CD14-positive monocyte (primary cell): ENCODE measurements around the gene APH1B. TPM values are rescaled to one million over a fixed set of nuclear protein-coding genes. Genes with fewer than 3 reads are reported as not detected.

Source experiments
- DNase-seq, 3 donors: peaks; one replicate each; pipeline ENCODE4 v3.0.0-alpha.2; 2011 to 2022
- H2AFZ ChIP-seq: 2 replicates; pipeline ENCODE4 v1.6.0; 2012; ENCODE audit warnings: mild to moderate bottlenecking, low read depth, low read length, inconsistent platforms; ENCODE audit not compliant: insufficient read depth, poor library complexity, severe bottlenecking
- H3K27ac ChIP-seq, 2 donors: 1 replicate in 1 of 2; 2 replicates in 1 of 2; pipeline ENCODE4 v1.5.1; 2012 to 2013; ENCODE audit warnings: low read length in 2 of 2, control low read depth in 1 of 2, inconsistent platforms in 1 of 2, low read depth in 1 of 2, mild to moderate bottlenecking in 1 of 2
- H3K27me3 ChIP-seq, 2 donors: one replicate each; pipeline versions ENCODE4 v1.6.0 to v1.6.1; 2011 to 2013; ENCODE audit warnings: low read length in 2 of 2; ENCODE audit not compliant: control insufficient read depth in 2 of 2, insufficient read depth in 2 of 2
- H3K36me3 ChIP-seq, 2 donors: replicated peaks in 1 of 2; 1 replicate in 1 of 2; 2 replicates in 1 of 2; pipeline versions ENCODE4 v1.5.1 to v1.6.1; 2012 to 2013; ENCODE audit warnings: low read length in 2 of 2, control low read depth in 1 of 2, inconsistent platforms in 1 of 2, mild to moderate bottlenecking in 1 of 2; ENCODE audit not compliant: insufficient read depth in 2 of 2, control insufficient read depth in 1 of 2
- H3K4me1 ChIP-seq, 2 donors: 1 replicate in 1 of 2; 2 replicates in 1 of 2; pipeline versions ENCODE4 v1.5.1 to v1.6.1; 2012 to 2013; ENCODE audit warnings: low read length in 2 of 2, control low read depth in 1 of 2, inconsistent platforms in 1 of 2, mild to moderate bottlenecking in 1 of 2, moderate library complexity in 1 of 2; ENCODE audit not compliant: insufficient read depth in 2 of 2, control insufficient read depth in 1 of 2
- H3K4me2 ChIP-seq: replicated peaks from 2 replicates; pipeline ENCODE3; 2012; ENCODE audit warnings: low read length, moderate library complexity, mild to moderate bottlenecking; ENCODE audit not compliant: poor library complexity, severe bottlenecking; ENCODE audit errors: extremely low read depth
- H3K4me3 ChIP-seq, 3 experiments: fragments of 200-600 bp in 1 of 3; sonication (generic) in 1 of 3; replicated peaks in 1 of 3; 1 replicate in 2 of 3; 2 replicates in 1 of 3; pipeline ENCODE4 v1.5.1; 2011 to 2013; ENCODE audit warnings: low read length in 3 of 3, mild to moderate bottlenecking in 3 of 3, control low read depth in 2 of 3, low read depth in 2 of 3, inconsistent platforms in 1 of 3, moderate library complexity in 1 of 3
- H3K79me2 ChIP-seq: 2 replicates; pipeline ENCODE4 v1.6.0; 2012; ENCODE audit warnings: mild to moderate bottlenecking, control low read depth, inconsistent platforms, low read length, moderate library complexity; ENCODE audit not compliant: insufficient read depth
- H3K9ac ChIP-seq: 2 replicates; pipeline ENCODE4 v1.6.0; 2017; ENCODE audit warnings: low read length, mild to moderate bottlenecking; ENCODE audit not compliant: insufficient read depth, poor library complexity, severe bottlenecking
- H3K9me3 ChIP-seq, 2 donors: replicated peaks in 1 of 2; 1 replicate in 1 of 2; 2 replicates in 1 of 2; pipeline versions ENCODE4 v1.5.1 to v1.6.1; 2012 to 2013; ENCODE audit warnings: low read length in 2 of 2, control low read depth in 1 of 2; ENCODE audit not compliant: control insufficient read depth in 1 of 2, insufficient read depth in 1 of 2
- H4K20me1 ChIP-seq: 2 replicates; pipeline ENCODE4 v1.6.0; 2012; ENCODE audit warnings: mild to moderate bottlenecking, low read length, control low read depth, moderate library complexity; ENCODE audit not compliant: insufficient read depth
- H3K27ac Mint-ChIP-seq, 7 donors: one replicate each; pipeline ENCODE4 v1.8.0; 2020; ENCODE audit warnings: mild to moderate bottlenecking in 7 of 7, mixed read lengths in 7 of 7, moderate library complexity in 6 of 7, inconsistent platforms in 2 of 7
- H3K27me3 Mint-ChIP-seq, 3 donors: one replicate each; pipeline ENCODE4 v1.8.0; 2021 to 2022; ENCODE audit warnings: low read depth in 3 of 3, mild to moderate bottlenecking in 3 of 3, mixed read lengths in 3 of 3, moderate library complexity in 3 of 3, inconsistent platforms in 1 of 3
- H3K36me3 Mint-ChIP-seq, 2 donors: one replicate each; pipeline ENCODE4 v1.8.0; 2020; ENCODE audit warnings: mixed read lengths in 2 of 2, inconsistent platforms in 1 of 2, mild to moderate bottlenecking in 1 of 2
- H3K4me1 Mint-ChIP-seq: one replicate; pipeline ENCODE4 v1.8.0; 2020; ENCODE audit warnings: mild to moderate bottlenecking, mixed read lengths
- H3K4me3 Mint-ChIP-seq, 2 donors: one replicate each; pipeline ENCODE4 v1.8.0; 2020; ENCODE audit warnings: mild to moderate bottlenecking in 2 of 2, mixed read lengths in 2 of 2, moderate library complexity in 1 of 2
- H3K9me3 Mint-ChIP-seq, 7 donors: one replicate each; pipeline ENCODE4 v1.8.0; 2020 to 2022; ENCODE audit warnings: mixed read lengths in 7 of 7, mild to moderate bottlenecking in 6 of 7, moderate library complexity in 6 of 7, inconsistent platforms in 2 of 7
- WGBS: methylation state at CpG from one replicate; pipeline ENCODE4 v1.1.5; 2013; ENCODE audit warnings: missing lambda C conversion rate; ENCODE audit not compliant: insufficient coverage; 5-methylcytosine and 5-hydroxymethylcytosine counted together
- intact Hi-C, 2 donors: fragments of 100-400 bp; cut with micrococcal nuclease; formaldehyde crosslinking; loops; one replicate each; pipeline versions ENCODE4 v1.15.0 to v1.15.1; 2023
- polyA plus RNA-seq, 3 donors: library from polyadenylated mRNA; depleted of rRNA in 1 of 3; unstranded in 2 of 3; stranded (reverse) in 1 of 3; fragments of 300-500 nt in 2 of 3; fragments of >200 nt in 1 of 3; fragmentation: Illumina TruSeq in 2 of 3; gene quantifications; 1 replicate in 2 of 3; 2 replicates in 1 of 3; pipeline ENCODE4 v1.2.3, GENCODE V29; 2012 to 2021
- TF ChIP-seq, protein P1 (sequence below): fragments of 200-600 bp; IDR thresholded peaks from one replicate; pipeline ENCODE4 v1.8.0; 2022; ENCODE audit warnings: antibody characterized with exemption, mild to moderate bottlenecking

APH1B gene
- polyA plus RNA-seq, 3 donors, result 13.6 to 57.1 (median 54.8) TPM

DNA sequence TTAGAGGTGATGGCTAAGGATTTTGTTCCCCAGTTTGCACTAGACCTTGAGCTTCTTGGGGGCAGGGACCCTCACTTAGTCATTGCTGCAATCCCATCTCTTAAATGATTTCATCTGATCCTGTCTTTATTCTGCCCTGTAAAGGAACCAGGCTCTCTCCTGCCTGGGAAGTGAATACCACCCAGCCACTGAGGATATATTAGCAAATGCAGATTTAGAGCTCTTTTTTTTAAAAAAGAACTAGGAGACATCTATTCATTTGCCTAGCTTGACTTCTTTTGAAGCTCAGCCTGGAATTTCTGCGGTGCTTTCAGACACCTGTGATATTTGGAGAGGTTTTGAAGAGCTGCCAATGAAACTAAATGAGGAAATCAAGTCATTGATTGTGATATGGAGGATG is 62.4 kb downstream of the APH1B start:
- Histone ChIP-seq H3K27me3 (no peaks in the 10 kb centered on the region), H3K27ac (no peak overlapping the region), H4K20me1 (no peaks in the 10 kb centered on the region), H3K79me2 (no peaks in the 10 kb centered on the region), H2AFZ (no peak overlapping the region), H3K36me3 (no peaks in the 10 kb centered on the region), H3K9me3 (no peaks in the 10 kb centered on the region), H3K9ac (no peak overlapping the region), H3K4me3 (no peak overlapping the region), H3K4me1 (no peaks in the 10 kb centered on the region), H3K4me2 (no peak overlapping the region)
- TF ChIP-seq, protein P1, sequence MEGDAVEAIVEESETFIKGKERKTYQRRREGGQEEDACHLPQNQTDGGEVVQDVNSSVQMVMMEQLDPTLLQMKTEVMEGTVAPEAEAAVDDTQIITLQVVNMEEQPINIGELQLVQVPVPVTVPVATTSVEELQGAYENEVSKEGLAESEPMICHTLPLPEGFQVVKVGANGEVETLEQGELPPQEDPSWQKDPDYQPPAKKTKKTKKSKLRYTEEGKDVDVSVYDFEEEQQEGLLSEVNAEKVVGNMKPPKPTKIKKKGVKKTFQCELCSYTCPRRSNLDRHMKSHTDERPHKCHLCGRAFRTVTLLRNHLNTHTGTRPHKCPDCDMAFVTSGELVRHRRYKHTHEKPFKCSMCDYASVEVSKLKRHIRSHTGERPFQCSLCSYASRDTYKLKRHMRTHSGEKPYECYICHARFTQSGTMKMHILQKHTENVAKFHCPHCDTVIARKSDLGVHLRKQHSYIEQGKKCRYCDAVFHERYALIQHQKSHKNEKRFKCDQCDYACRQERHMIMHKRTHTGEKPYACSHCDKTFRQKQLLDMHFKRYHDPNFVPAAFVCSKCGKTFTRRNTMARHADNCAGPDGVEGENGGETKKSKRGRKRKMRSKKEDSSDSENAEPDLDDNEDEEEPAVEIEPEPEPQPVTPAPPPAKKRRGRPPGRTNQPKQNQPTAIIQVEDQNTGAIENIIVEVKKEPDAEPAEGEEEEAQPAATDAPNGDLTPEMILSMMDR, result no peak
- H3K4me1 Mint-ChIP-seq, result no peaks in the 10 kb centered on the region
- intact Hi-C loops, result no loop called here
- WGBS, result 63% methylated on average over 1 of the region's 1 CpG
- peak overlapping the region in 1 of 7 donors; percentile 61 for H3K27ac Mint-ChIP-seq
- no peaks in the 10 kb centered on the region for H3K36me3 Mint-ChIP-seq
- no peak for DNase-seq
- H3K9me3 Mint-ChIP-seq, result no peaks in the 10 kb centered on the region
- no peak overlapping the region for H3K4me3 Mint-ChIP-seq
- peaks cover 0 to 3% (median 0%) of the 10 kb centered on the region in 3 donors for H3K27me3 Mint-ChIP-seq

DNA sequence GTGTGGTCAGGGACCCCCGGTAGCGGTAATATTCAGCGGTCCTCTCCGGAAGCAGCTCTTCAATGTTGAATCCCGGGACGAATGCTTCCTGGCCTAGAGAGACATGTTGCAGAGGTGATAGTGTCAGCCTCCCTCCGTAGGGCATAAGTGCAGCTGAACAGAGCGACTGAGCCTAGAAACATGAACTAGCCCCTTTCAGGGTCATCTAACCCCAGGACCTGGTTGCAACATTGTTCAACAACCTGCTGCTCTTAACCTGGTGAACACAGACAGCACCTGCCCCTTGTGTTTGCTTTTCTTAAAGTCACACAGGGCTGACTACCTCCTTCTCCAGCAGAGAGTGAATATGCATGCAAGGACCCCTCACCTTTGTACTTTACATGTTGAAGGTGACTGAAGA is 62.9 kb downstream of the APH1B start:
- no peaks in the 10 kb centered on the region for H3K27me3 ChIP-seq
- H3K4me1 ChIP-seq, result no peaks in the 10 kb centered on the region
- no peaks in the 10 kb centered on the region for H4K20me1 ChIP-seq
- H3K27ac ChIP-seq, result no peak overlapping the region
- H3K9me3 ChIP-seq, result no peaks in the 10 kb centered on the region
- TF ChIP-seq, protein P1, result no peak
- intact Hi-C loops, result no loop called here
- H2AFZ ChIP-seq, result no peak overlapping the region
- no peak overlapping the region for H3K4me3 ChIP-seq
- Mint-ChIP-seq H3K9me3 (no peaks in the 10 kb centered on the region), H3K4me1 (no peaks in the 10 kb centered on the region), H3K27ac (no peak overlapping the region), H3K4me3 (no peak overlapping the region), H3K36me3 (no peaks in the 10 kb centered on the region), H3K27me3 (peaks cover 0 to 3% (median 0%) of the 10 kb centered on the region in 3 donors)
- WGBS, result 100% methylated on average over 2 of the region's 8 CpGs
- no peak overlapping the region for H3K9ac ChIP-seq
- H3K79me2 ChIP-seq, result no peaks in the 10 kb centered on the region
- H3K4me2 ChIP-seq, result no peak overlapping the region
- H3K36me3 ChIP-seq, result no peaks in the 10 kb centered on the region
- no peak for DNase-seq
